Measurements from ENCODE around the gene TDRKH.

Gene TDRKH

DNA sequence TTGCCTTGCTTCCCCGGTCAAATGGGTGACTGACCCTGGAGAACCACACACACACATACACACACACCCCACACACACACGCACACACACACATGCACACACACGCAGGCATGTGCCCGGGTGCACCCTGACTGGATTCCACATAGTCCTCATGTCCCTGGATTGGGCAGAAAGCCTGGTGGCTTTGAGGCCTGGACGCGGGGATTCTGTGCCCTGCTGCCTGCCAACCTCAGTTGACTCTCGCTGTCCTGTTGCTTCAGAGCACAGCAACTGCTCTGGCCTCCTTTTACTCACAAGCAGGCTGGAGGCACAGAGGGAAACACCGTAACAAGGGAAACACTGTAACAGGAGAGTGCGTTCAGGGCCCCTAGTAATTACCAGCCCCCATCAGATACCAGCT, 34.9 kb upstream of the TDRKH start:
- DNase-seq (ENCODE audit: low read depth, low spot score) = no peak
- POLR2A ChIA-PET = no interaction called here
- CTCF ChIA-PET = no interaction called here
- H3K4me3 ChIP-seq (ENCODE audit: low read depth, low read length) = no peak overlapping the region
- TF ChIP-seq, protein P1, sequence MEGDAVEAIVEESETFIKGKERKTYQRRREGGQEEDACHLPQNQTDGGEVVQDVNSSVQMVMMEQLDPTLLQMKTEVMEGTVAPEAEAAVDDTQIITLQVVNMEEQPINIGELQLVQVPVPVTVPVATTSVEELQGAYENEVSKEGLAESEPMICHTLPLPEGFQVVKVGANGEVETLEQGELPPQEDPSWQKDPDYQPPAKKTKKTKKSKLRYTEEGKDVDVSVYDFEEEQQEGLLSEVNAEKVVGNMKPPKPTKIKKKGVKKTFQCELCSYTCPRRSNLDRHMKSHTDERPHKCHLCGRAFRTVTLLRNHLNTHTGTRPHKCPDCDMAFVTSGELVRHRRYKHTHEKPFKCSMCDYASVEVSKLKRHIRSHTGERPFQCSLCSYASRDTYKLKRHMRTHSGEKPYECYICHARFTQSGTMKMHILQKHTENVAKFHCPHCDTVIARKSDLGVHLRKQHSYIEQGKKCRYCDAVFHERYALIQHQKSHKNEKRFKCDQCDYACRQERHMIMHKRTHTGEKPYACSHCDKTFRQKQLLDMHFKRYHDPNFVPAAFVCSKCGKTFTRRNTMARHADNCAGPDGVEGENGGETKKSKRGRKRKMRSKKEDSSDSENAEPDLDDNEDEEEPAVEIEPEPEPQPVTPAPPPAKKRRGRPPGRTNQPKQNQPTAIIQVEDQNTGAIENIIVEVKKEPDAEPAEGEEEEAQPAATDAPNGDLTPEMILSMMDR (IDR thresholded peaks at IDR 0.05; ENCODE audit: insufficient read depth, low read length, missing control alignments) = no peak

DNA sequence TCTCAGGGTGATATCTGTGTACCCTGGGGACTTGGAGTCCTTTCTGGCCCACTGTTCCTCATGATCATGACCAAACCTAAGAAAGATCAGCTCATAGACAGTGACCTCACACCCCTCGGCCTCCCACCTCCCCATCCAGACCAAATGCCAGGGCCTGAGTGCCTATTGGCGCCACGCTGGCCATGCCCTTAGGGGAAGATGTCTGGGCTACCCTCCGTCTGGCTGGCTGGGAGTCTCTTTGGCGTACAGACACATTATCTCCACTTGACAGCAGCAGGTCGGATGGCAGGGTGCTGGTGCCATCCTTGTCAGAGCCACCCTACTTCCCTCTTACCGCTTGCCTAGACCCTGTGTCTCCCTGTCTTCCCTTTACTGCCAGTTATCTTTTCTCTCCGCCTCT, 32.9 kb upstream of the TDRKH start:
- H3K4me3 ChIP-seq (ENCODE audit: low read depth, low read length) = no peak overlapping the region
- DNase-seq (ENCODE audit: low read depth, low spot score) = no peak
- ChIA-PET POLR2A (interaction anchor here (0.6 kb wide), 1 partner anchor 35 kb away, joined by 5 read pairs; no protein-coding TSS in a partner anchor), CTCF (no interaction called here)
- TF ChIP-seq, protein P1 (IDR thresholded peaks at IDR 0.05; ENCODE audit: insufficient read depth, low read length, missing control alignments) = no peak

DNA sequence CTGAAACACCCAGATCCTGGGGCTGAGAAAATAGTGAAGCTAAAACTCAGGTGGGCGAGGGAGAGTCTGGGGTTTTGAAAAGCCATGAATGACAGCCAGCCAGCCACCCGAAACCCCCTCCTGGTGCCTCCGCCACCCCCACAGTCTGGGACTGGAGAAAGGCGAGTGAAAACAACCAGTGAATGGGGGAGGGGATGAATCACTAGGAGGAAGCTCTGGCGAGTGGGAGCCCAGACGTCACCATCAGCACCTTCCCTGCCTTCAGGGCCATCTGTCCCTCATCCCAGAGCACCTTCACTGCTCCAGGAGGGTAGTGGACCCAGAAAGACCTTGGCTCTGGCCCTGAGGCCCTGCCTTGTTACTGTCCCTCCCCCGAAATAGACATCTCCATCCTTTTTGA, 32.1 kb upstream of the TDRKH start:
- DNase-seq (ENCODE audit: low read depth, low spot score) = no peak
- H3K4me3 ChIP-seq (ENCODE audit: low read depth, low read length) = no peak overlapping the region
- TF ChIP-seq, protein P1 (IDR thresholded peaks at IDR 0.05; ENCODE audit: insufficient read depth, low read length, missing control alignments) = no peak
- POLR2A ChIA-PET = interaction anchor here (1.0 kb wide), 1 partner anchor 14 kb away, joined by 4 read pairs; no protein-coding TSS in a partner anchor
- CTCF ChIA-PET = interaction anchor here (1.5 kb wide), 1 partner anchor 11 kb away, joined by 3 read pairs; no protein-coding TSS in a partner anchor

DNA sequence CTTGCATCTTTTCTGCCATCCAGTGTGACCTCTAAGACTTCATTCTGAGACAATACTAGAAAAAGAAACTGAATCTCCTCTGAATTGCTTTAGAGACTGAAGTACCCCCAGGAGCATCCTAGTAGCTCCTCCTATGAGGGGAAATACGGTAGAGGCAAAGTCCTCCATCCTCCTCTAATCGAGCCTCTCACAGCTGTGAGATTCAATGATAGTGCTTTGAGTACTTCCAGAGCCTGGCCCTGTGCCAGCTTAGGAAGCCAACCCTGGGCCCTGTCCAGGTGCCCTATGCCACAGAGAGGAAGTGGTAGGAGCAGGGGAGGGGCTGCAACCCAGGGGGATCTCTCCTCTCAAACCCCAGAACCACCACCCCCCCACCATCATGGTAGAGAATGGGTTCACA, 30.6 kb upstream of the TDRKH start:
- H3K4me3 ChIP-seq (ENCODE audit: low read depth, low read length) = no peak overlapping the region
- CTCF ChIA-PET = interaction anchor here (0.9 kb wide), 1 partner anchor 17 kb away, joined by 3 read pairs; no protein-coding TSS in a partner anchor
- POLR2A ChIA-PET = no interaction called here
- no peak for DNase-seq (ENCODE audit: low read depth, low spot score)
- TF ChIP-seq, protein P1 (IDR thresholded peaks at IDR 0.05; ENCODE audit: insufficient read depth, low read length, missing control alignments) = no peak

DNA sequence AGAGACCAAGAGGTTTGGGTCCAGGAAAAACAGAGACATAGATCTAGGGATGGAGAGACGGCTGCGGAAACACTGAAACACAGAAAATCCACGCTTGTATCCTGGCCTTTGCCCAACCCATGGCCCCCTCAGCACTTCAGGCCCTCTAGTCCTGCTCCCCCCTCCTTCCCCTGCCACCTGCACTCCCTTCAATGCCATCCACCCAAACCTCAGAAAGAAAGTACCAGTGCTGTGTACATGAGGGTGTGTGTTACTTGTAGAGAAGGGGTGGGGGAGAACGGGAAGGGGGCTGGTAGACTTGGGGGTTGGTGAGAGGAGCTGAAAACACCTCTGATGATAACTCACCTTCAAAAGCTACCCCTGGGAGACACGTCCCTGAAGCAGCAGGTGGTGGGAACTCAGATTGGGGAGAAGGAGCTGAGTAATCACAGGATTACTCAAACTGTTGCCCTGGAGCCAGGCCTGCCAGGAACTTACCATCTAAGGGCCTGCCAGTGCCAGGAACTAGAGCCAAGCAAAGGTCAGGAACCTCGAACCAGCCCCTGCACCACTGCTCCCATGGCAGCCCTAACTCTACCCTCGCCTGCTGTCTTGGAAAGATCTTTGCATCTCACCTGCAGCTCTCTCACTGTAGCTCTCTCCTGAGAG, 29.8 kb upstream of the TDRKH start:
- ChIA-PET POLR2A (no interaction called here), CTCF (no interaction called here)
- H3K4me3 ChIP-seq (ENCODE audit: low read depth, low read length) = no peak overlapping the region
- TF ChIP-seq, protein P1 (IDR thresholded peaks at IDR 0.05; ENCODE audit: insufficient read depth, low read length, missing control alignments) = no peak
- no peak for DNase-seq (ENCODE audit: low read depth, low spot score)

DNA sequence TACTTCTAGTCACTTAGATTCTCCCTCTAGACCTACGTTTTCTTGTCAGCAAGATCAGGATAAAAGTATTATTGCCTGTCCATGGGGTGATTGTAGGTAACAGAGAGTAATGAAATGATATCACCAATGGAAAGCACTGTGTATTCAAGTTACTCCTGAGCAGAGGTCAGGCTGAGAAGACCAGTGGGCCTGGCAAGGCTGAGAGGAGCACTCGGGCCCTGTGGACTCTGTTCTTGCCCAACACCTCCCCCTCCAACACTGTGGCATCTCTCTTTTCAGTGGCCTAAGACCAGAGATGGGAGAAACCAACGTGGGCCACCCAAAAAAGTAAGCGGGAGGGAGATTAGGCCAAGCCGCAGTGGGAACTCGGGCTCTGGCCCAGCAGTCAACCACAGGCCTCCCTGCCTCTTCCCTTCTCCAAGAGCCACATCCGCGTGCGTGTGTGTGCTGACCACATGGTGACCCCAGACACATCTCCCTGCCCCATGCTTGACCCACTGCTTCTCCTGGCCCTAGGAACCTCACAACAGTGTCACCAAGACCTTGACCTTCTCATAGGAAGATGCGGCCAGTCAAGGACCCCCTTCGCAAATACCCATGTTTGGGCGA, 29.0 kb upstream of the TDRKH start:
- TF ChIP-seq, protein P1 (IDR thresholded peaks at IDR 0.05; ENCODE audit: insufficient read depth, low read length, missing control alignments) = no peak
- ChIA-PET POLR2A (no interaction called here), CTCF (no interaction called here)
- no peak overlapping the region for H3K4me3 ChIP-seq (ENCODE audit: low read depth, low read length)
- DNase-seq (ENCODE audit: low read depth, low spot score) = no peak
